BE2C (cell line): ENCODE results near the gene PIGQ.

ENCODE experiments used
- DNase-seq: peaks from one replicate; pipeline ENCODE4 v3.0.0-alpha.2; 2020
- H3K27me3 ChIP-seq: fragments of 250-450 bp; sonication (Bioruptor Pico); 2 replicates; pipeline ENCODE4 v1.5.1; 2020; ENCODE audit warnings: mild to moderate bottlenecking
- H3K36me3 ChIP-seq: fragments of 250-450 bp; sonication (Bioruptor Pico); 2 replicates; pipeline ENCODE4 v1.5.1; 2020; ENCODE audit warnings: mild to moderate bottlenecking
- H3K4me1 ChIP-seq: fragments of 250-450 bp; sonication (Bioruptor Pico); 2 replicates; pipeline ENCODE4 v1.5.1; 2020
- H3K4me3 ChIP-seq: 2 replicates; pipeline ENCODE4 v1.5.1; 2011; ENCODE audit warnings: low read depth, low read length
- H3K9me3 ChIP-seq: fragments of 250-450 bp; sonication (Bioruptor Pico); 2 replicates; pipeline ENCODE4 v1.5.1; 2020
- TF ChIP-seq, protein P1 (sequence below): IDR thresholded peaks from 2 replicates; pipeline ENCODE4 v1.5.1; 2012; ENCODE audit warnings: mild to moderate bottlenecking, low read depth, low read length

PIGQ gene

DNA sequence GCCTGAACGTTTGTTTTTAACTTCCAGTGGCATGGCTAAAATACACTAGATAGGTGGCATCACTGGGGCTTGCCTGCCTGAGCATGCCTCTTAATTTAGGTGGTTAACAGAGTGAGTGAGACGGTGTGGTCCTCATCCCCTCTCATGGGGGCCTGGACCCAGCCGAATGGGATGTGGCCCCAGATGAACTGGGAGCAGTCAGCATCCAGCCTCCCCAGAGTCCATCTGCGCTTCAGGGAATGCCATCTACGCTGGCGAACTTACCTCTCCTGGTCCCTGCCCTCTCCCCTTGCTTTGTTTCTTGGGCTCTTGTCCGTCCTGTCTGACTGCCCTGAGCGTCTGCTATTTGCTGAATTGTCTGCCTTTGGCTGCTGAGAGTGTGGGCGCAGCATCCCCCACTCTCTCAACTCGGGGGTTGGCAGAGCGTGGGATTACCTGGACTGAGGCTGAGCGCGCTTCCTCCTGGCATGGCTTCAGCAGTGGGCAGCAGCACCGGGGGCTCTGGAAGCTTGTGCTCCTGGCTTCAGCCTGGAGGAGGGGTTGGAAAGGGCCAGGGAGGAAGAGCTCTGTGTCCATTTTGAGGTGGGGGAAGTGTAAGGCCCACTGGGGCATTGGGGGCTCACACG is 22.2 kb downstream of the PIGQ start:
- Histone ChIP-seq H3K4me3 (no peak overlapping the region), H3K27me3 (no peaks in the 10 kb centered on the region), H3K36me3 (0 out of 2 replicates have a peak, but pooled peaks cover 4% of the 10 kb centered on the region), H3K4me1 (peaks cover 5% of the 10 kb centered on the region), H3K9me3 (no peaks in the 10 kb centered on the region)
- no peak for DNase-seq
- TF ChIP-seq, protein P1, sequence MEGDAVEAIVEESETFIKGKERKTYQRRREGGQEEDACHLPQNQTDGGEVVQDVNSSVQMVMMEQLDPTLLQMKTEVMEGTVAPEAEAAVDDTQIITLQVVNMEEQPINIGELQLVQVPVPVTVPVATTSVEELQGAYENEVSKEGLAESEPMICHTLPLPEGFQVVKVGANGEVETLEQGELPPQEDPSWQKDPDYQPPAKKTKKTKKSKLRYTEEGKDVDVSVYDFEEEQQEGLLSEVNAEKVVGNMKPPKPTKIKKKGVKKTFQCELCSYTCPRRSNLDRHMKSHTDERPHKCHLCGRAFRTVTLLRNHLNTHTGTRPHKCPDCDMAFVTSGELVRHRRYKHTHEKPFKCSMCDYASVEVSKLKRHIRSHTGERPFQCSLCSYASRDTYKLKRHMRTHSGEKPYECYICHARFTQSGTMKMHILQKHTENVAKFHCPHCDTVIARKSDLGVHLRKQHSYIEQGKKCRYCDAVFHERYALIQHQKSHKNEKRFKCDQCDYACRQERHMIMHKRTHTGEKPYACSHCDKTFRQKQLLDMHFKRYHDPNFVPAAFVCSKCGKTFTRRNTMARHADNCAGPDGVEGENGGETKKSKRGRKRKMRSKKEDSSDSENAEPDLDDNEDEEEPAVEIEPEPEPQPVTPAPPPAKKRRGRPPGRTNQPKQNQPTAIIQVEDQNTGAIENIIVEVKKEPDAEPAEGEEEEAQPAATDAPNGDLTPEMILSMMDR = no peak

DNA sequence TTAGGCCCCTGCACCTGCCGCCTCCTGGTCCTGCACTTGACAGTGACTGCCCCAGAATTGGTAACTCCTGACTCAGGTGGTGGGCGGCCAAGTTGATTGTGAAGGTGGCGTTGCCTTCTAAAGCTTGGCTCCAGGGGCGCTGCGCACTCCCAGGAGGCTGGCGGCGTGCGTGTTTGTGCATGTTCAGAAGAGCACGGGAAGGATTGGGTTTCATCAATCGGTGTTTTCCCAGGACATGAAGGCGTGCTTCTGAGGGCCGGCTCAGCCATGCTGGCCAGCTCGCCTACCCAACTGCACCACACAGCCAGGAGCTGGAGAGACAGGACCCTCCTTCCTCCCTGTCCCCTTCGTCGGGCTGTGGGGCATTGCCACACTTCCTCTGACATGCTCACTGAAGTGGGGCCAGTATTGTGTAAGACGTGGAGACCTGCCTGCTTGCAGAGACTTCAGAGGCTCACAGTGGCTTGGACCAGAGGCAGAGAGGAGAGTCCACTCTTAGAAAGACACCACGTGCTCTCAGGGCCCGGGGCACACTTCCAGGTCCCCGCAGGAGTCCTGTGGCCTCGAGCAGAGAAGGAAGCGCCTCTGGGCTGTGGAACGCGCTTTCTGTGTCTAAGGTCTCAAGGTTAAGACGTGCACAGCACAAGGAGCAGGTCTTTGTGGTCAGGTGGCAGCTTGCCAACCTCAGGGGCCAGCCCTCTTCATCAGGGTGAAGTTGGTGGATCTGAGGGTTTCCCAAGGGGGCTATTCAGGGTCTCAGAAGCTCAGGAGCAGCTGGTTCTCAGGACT is 22.9 kb downstream of the PIGQ start:
- H3K36me3 ChIP-seq = 0 out of 2 replicates have a peak, but pooled peaks cover 4% of the 10 kb centered on the region
- H3K9me3 ChIP-seq = no peaks in the 10 kb centered on the region
- H3K27me3 ChIP-seq = no peaks in the 10 kb centered on the region
- no peak overlapping the region for H3K4me3 ChIP-seq
- DNase-seq = no peak
- peaks cover 5% of the 10 kb centered on the region for H3K4me1 ChIP-seq
- TF ChIP-seq, protein P1 = no peak

DNA sequence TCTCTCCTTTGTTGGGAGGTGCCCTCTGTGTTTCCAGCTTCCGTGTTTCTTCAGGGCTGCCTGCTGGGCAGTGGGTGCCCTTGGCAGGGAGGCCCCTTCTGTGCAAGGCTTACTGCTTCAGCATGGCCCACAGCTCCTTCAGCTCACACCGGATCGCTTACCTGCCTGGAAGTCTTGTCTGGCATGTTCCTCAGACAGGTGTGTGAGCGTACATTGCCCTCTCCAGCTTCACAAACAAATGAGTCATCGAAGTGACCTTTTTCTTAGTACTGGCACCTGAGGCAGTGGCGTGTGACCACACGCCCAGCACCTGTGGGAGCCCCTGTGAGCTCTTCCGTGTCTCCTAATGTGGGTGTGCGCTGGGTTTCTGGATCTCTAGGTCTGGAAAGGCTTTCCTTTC is 23.6 kb downstream of the PIGQ start:
- TF ChIP-seq, protein P1 = no peak
- Histone ChIP-seq H3K27me3 (no peaks in the 10 kb centered on the region), H3K4me1 (no peaks in the 10 kb centered on the region), H3K4me3 (no peak overlapping the region), H3K36me3 (0 out of 2 replicates have a peak, but pooled peaks cover 4% of the 10 kb centered on the region), H3K9me3 (no peaks in the 10 kb centered on the region)
- no peak for DNase-seq

DNA sequence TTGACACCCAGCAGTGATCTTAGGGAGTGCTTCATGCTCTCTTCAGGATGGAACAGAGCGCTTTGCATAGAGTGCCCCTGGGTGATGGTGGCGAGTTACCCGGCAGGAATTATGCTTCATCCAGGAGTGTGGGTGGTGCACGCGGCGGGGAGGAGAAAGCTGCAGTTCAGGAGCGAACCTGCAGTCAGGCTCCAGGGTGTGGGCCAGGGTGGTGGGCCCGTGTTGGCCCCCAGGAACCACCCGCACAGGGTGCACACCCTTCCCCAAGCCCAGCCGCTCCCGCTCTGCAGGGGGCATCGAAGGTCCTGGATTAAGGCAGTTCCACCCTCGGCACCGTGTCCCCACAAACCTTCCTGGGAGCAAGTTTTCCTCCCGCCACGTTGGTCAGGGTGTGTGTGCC is 24.0 kb downstream of the PIGQ start:
- DNase-seq = no peak
- no peaks in the 10 kb centered on the region for H3K27me3 ChIP-seq
- peaks cover 6% of the 10 kb centered on the region; the same call in 1 of the 2 replicates for H3K36me3 ChIP-seq
- no peaks in the 10 kb centered on the region for H3K9me3 ChIP-seq
- no peaks in the 10 kb centered on the region for H3K4me1 ChIP-seq
- TF ChIP-seq, protein P1 = no peak
- no peak overlapping the region for H3K4me3 ChIP-seq

DNA sequence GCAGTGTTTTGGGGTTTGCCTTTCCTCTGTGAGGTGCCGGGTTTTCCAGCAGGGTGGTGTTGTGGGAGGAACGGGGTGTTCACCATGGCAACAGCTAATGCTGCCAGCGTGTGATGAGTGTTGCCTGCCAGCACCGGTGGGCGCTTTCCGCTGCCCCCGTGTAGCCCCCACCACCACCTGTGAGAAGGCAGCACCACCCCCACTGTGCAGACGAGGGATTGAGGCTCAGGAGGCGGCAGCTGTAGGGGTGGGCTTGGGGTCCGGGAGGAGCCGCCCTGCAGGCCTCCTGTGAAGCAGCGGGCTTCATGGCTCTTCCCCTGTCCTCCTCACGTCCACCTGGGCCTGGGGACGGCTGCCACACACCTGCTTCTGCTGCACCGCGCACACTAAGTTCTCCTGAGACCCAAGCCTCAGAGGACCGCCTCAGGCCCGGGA is 25.3 kb downstream of the PIGQ start:
- H3K36me3 ChIP-seq = peaks cover 11% of the 10 kb centered on the region; the same call in 1 of the 2 replicates
- H3K4me3 ChIP-seq = no peak overlapping the region
- no peak for DNase-seq
- TF ChIP-seq, protein P1 = no peak
- no peaks in the 10 kb centered on the region for H3K27me3 ChIP-seq
- no peaks in the 10 kb centered on the region for H3K4me1 ChIP-seq
- H3K9me3 ChIP-seq = no peaks in the 10 kb centered on the region
